Suprapubic skin (tissue), 4 donors: ENCODE data around the gene MRPS30.

Experiments used
- EP300 ChIP-seq: sonication (generic); formaldehyde crosslinking; IDR thresholded peaks from one replicate; pipeline ENCODE4 v1.6.1; 2017; ENCODE audit warnings: antibody characterized with exemption
- POLR2AphosphoS5 ChIP-seq, 3 donors: sonication (generic); formaldehyde crosslinking; IDR thresholded peaks; one replicate each; pipeline ENCODE4 v1.6.1; 2017; ENCODE audit warnings: antibody characterized with exemption in 3 of 3

- TF ChIP-seq EP300 (no peak), POLR2AphosphoS5 (IDR thresholded peaks at IDR 0.05) (no peak)
Measured at GRCh38 chr5:44806608-44807007, 2.1 kb upstream of the MRPS30 start.
